ENCODE results near the gene QRSL1. TPM values are rescaled to one million over a fixed set of nuclear protein-coding genes. Genes with fewer than 3 reads are reported as not detected.
"Not testable (repeated sequence)": the region's sequence is repeated elsewhere in the genome, so short reads cannot be mapped to it uniquely, and the experiment has no call there.

The QRSL1 gene
- total RNA-seq, 1 experiment from 2014 or later, result 19.0 TPM

DNA sequence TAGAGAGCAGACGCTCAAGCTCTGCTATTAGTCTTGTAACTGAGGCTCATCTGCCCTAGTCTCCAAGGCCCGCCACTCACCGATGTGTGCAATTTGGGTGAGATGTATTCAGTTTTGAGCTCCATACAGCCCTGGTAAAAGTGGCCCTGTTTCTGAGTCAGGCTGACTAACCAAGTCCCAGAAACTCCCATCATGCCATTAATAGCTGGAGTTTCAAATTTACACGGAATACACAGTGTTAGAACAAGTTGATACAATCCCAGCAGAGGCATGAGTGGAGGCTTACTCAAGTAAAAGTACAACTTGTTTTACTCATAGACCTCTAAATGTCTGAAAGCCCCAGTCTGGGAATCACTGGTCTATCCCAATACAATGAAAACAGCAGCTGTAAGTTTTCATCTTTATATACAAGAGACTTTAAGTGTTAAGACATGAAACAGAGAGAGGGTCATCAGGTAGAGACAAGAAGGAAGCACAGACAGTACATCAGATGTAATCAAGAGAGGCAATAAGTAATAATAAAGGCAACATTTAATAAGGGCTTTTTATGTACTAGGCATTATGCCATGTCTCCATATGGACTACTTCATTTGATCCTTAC, 42.5 kb upstream of the QRSL1 start:
- intact Hi-C loops (cut with micrococcal nuclease; ENCODE audit: unreplicated experiment), result no loop called here
- Histone ChIP-seq H3K36me3 (ENCODE audit: control insufficient read depth, insufficient read depth, low read length) (no peaks in the 10 kb centered on the region; the same call in 1 of the 2 replicates), H3K4me1 (peaks cover 3% of the 10 kb centered on the region; the same call in 1 of the 2 replicates), H3K4me3 (ENCODE audit: low read depth, low read length) (no peak overlapping the region), H3K9me3 (no peaks in the 10 kb centered on the region), H3K27me3 (replicated peaks; ENCODE audit: control insufficient read depth, insufficient read depth, low read length) (no peaks in the 10 kb centered on the region)
- Mint-ChIP-seq H3K27me3 (ENCODE audit: insufficient read depth, unreplicated experiment) (no peaks in the 10 kb centered on the region), H3K4me1 (ENCODE audit: low read depth, unreplicated experiment) (no peaks in the 10 kb centered on the region), H3K4me3 (ENCODE audit: unreplicated experiment) (no peak overlapping the region), H3K27ac (ENCODE audit: unreplicated experiment) (no peak overlapping the region), H3K9me3 (ENCODE audit: unreplicated experiment) (no peaks in the 10 kb centered on the region), H3K36me3 (ENCODE audit: insufficient read depth, unreplicated experiment) (peaks cover 6% of the 10 kb centered on the region)
- ChIA-PET POLR2A (no interaction called here), CTCF (interaction anchor here (0.5 kb wide), 1 partner anchor 394 kb away, joined by 3 read pairs; no protein-coding TSS in a partner anchor)
- no peak for DNase-seq
- TF ChIP-seq, protein P1, sequence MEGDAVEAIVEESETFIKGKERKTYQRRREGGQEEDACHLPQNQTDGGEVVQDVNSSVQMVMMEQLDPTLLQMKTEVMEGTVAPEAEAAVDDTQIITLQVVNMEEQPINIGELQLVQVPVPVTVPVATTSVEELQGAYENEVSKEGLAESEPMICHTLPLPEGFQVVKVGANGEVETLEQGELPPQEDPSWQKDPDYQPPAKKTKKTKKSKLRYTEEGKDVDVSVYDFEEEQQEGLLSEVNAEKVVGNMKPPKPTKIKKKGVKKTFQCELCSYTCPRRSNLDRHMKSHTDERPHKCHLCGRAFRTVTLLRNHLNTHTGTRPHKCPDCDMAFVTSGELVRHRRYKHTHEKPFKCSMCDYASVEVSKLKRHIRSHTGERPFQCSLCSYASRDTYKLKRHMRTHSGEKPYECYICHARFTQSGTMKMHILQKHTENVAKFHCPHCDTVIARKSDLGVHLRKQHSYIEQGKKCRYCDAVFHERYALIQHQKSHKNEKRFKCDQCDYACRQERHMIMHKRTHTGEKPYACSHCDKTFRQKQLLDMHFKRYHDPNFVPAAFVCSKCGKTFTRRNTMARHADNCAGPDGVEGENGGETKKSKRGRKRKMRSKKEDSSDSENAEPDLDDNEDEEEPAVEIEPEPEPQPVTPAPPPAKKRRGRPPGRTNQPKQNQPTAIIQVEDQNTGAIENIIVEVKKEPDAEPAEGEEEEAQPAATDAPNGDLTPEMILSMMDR (IDR thresholded peaks at IDR 0.05; ENCODE audit: insufficient read depth in 1 of 2, low read depth in 1 of 2, low read length in 1 of 2, severe bottlenecking in 1 of 2, unreplicated experiment in 1 of 2), result no peak
- no TSS peak for BruUV-seq (replicated peaks)

DNA sequence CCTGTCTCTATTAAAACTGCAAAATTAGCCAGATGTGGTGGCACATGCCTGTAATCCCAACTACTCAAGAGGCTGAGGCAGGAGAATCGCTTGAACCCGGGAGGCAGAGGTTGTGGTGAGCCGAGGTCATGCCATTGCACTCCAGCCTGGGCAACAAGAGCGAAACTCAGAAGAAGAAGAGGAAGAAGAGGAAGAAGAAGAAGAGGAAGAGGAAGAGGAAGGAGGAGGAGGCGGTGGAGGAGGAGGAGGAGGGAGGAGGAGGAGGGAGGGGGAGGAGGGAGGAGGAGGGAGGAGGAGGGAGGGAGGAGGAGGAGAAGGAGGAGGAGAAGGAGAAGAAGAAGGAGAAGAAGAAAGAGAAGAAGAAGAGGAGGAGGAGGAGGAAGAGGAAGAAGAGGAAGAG, 40.4 kb upstream of the QRSL1 start:
- H3K27me3 Mint-ChIP-seq (ENCODE audit: insufficient read depth, unreplicated experiment); BruUV-seq (replicated peaks); H3K4me1 Mint-ChIP-seq (ENCODE audit: low read depth, unreplicated experiment); H3K27ac Mint-ChIP-seq (ENCODE audit: unreplicated experiment); H3K4me3 Mint-ChIP-seq (ENCODE audit: unreplicated experiment); H3K36me3 ChIP-seq (ENCODE audit: control insufficient read depth, insufficient read depth, low read length); H3K27me3 ChIP-seq (replicated peaks; ENCODE audit: control insufficient read depth, insufficient read depth, low read length); H3K9me3 ChIP-seq; H3K9me3 Mint-ChIP-seq (ENCODE audit: unreplicated experiment); H3K36me3 Mint-ChIP-seq (ENCODE audit: insufficient read depth, unreplicated experiment); DNase-seq; intact Hi-C loops (cut with micrococcal nuclease; ENCODE audit: unreplicated experiment); CTCF ChIA-PET; H3K4me1 ChIP-seq; POLR2A ChIA-PET; H3K4me3 ChIP-seq (ENCODE audit: low read depth, low read length): not testable (repeated sequence)

DNA sequence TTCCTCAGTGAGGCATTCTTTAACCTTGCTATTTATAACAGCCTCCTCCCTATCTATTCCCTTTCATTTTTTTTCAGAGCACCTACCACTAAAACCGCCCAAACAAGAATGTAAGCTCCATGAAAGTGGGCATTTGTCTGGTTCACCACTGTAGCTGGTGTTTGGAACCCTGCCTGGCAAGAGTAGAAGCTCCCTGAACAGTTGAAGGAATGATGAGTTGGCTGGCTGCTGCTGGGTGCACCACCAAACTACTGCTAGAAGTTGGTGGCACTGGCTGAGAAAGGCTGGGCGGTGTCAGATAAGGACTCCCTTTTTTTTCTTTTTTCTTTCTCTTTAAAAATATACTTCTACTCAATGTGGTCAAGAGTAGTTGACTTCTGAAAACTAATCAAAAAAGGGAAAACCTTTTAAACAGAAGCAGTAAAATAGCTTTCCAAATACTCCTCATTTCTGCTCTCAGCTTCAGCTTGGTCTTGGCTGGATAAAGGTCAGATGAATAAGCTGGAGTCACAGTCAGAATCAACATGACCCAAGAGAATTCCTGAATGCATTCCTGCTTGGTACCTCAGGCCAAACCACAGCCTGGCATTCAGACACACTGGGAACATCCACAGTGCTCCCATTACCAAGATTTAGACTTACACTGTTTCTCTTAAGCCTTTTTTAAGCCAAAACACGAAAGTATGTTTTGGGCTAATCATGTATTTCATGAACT, 38.1 kb upstream of the QRSL1 start:
- BruUV-seq (replicated peaks), result no TSS peak
- H3K9me3 Mint-ChIP-seq (ENCODE audit: unreplicated experiment), result no peaks in the 10 kb centered on the region
- H3K9me3 ChIP-seq, result no peaks in the 10 kb centered on the region
- H3K4me1 ChIP-seq, result peaks cover 3% of the 10 kb centered on the region; the same call in 1 of the 2 replicates
- ChIA-PET POLR2A (no interaction called here), CTCF (interaction anchor here (1.6 kb wide), 1 partner anchor 17 kb away, joined by 3 read pairs; no protein-coding TSS in a partner anchor)
- intact Hi-C loops (cut with micrococcal nuclease; ENCODE audit: unreplicated experiment), result no loop called here
- no peaks in the 10 kb centered on the region for H3K27me3 Mint-ChIP-seq (ENCODE audit: insufficient read depth, unreplicated experiment)
- no peak overlapping the region for H3K27ac Mint-ChIP-seq (ENCODE audit: unreplicated experiment)
- no peak overlapping the region for H3K4me3 Mint-ChIP-seq (ENCODE audit: unreplicated experiment)
- no peaks in the 10 kb centered on the region for H3K36me3 ChIP-seq (ENCODE audit: control insufficient read depth, insufficient read depth, low read length)
- TF ChIP-seq, protein P1 (IDR thresholded peaks at IDR 0.05; ENCODE audit: insufficient read depth in 1 of 2, low read depth in 1 of 2, low read length in 1 of 2, severe bottlenecking in 1 of 2, unreplicated experiment in 1 of 2), result no peak
- no peak for DNase-seq
- H3K36me3 Mint-ChIP-seq (ENCODE audit: insufficient read depth, unreplicated experiment), result peaks cover 6% of the 10 kb centered on the region
- H3K4me1 Mint-ChIP-seq (ENCODE audit: low read depth, unreplicated experiment), result no peaks in the 10 kb centered on the region
- no peaks in the 10 kb centered on the region for H3K27me3 ChIP-seq (replicated peaks; ENCODE audit: control insufficient read depth, insufficient read depth, low read length)
- H3K4me3 ChIP-seq (ENCODE audit: low read depth, low read length), result no peak overlapping the region
